Panc1 (cell line): Measurements from ENCODE around the gene SYT1. TPM values are rescaled to one million over a fixed set of nuclear protein-coding genes. Genes with fewer than 3 reads are reported as not detected.

ENCODE experiments used
- ATAC-seq: fragments of 200-7000 bp; cut with Tn5 transposase; 2 replicates; pipeline ENCODE4 v1.9.1; 2020; ENCODE audit warnings: mild to moderate bottlenecking, moderate library complexity
- BruUV-seq: library from RNA; stranded (reverse); fragments of 400-500 nt; replicated peaks from 2 replicates; lab custom pipeline; 2021; lab: Mats Ljungman, UMichigan
- CTCF ChIA-PET: fragments of 300-600 bp; sonication (Branson Sonifier 250); formaldehyde crosslinking; loops from one replicate; lab custom pipeline; 2022; ENCODE audit warnings: antibody characterized with exemption; lab: Charles Lee
- POLR2A ChIA-PET: fragments of 300-600 bp; sonication (Branson Sonifier 250); formaldehyde crosslinking; loops from one replicate; lab custom pipeline; 2022; ENCODE audit warnings: antibody characterized with exemption; lab: Charles Lee
- DNase-seq: peaks from one replicate; pipeline ENCODE4 v3.0.0-alpha.2; 2010; ENCODE audit warnings: low read depth, low spot score
- H3K27ac ChIP-seq: 2 replicates; pipeline ENCODE4 v1.5.1; 2011; ENCODE audit warnings: mild to moderate bottlenecking, low read length, inconsistent platforms
- H3K27me3 ChIP-seq: fragments of 200-500 bp; sonication (Bioruptor generic); 2 replicates; pipeline ENCODE4 v1.6.0; 2014; ENCODE audit warnings: low read length, inconsistent platforms; ENCODE audit not compliant: control insufficient read depth, insufficient read depth
- H3K36me3 ChIP-seq: fragments of 200-500 bp; sonication (Bioruptor generic); 2 replicates; pipeline ENCODE4 v1.5.1; 2014; ENCODE audit warnings: inconsistent platforms, mild to moderate bottlenecking, low read length, moderate library complexity; ENCODE audit not compliant: control insufficient read depth, insufficient read depth
- H3K4me1 ChIP-seq: 2 replicates; pipeline ENCODE4 v1.5.1; 2011; ENCODE audit warnings: inconsistent platforms, mild to moderate bottlenecking, low read length, moderate library complexity; ENCODE audit not compliant: control insufficient read depth, insufficient read depth
- H3K4me3 ChIP-seq, 2 experiments: 2 replicates each; pipeline ENCODE4 v1.5.1; 2011 to 2012; ENCODE audit warnings: low read depth in 2 of 2, low read length in 2 of 2, mild to moderate bottlenecking in 2 of 2, inconsistent platforms in 1 of 2, moderate library complexity in 1 of 2
- H3K9me3 ChIP-seq: fragments of 200-500 bp; sonication (Bioruptor generic); 2 replicates; pipeline ENCODE4 v1.5.1; 2014; ENCODE audit warnings: low read depth, mild to moderate bottlenecking, inconsistent platforms, low read length, moderate library complexity; ENCODE audit not compliant: control insufficient read depth, insufficient read depth
- CTCF ChIP-seq: fragments of 450-650 bp; IDR thresholded peaks from 2 replicates; pipeline ENCODE4 v1.5.1; 2017; ENCODE audit warnings: mild to moderate bottlenecking
- POLR2AphosphoS5 ChIP-seq: IDR thresholded peaks from 2 replicates; pipeline ENCODE4 v1.6.1; 2012; ENCODE audit warnings: mild to moderate bottlenecking, low read depth, low read length, moderate library complexity
- REST ChIP-seq, 2 experiments: IDR thresholded peaks; 2 replicates each; pipeline ENCODE4 v1.6.1; 2011 to 2012; ENCODE audit warnings: low read depth in 2 of 2, control low read depth in 1 of 2, low read length in 1 of 2, mild to moderate bottlenecking in 1 of 2, moderate library complexity in 1 of 2; ENCODE audit not compliant: insufficient read depth in 1 of 2
- SIN3A ChIP-seq: IDR thresholded peaks from 2 replicates; pipeline ENCODE4 v1.6.1; 2012; ENCODE audit warnings: low read depth, mild to moderate bottlenecking, low read length, moderate library complexity, borderline replicate concordance; ENCODE audit not compliant: insufficient read depth
- TCF7L2 ChIP-seq: IDR thresholded peaks from 2 replicates; pipeline ENCODE4 v1.6.1; 2011; ENCODE audit warnings: mild to moderate bottlenecking, low read depth, low read length, inconsistent platforms
- in situ Hi-C: cut with HindIII; loops from 2 replicates; pipeline ENCODE4 v1.10.0; 2016; ENCODE audit warnings: low sequenced_read_pairs, low pct_unique_long_range_greater_than_20kb
- intact Hi-C: fragments of 100-400 bp; cut with micrococcal nuclease; formaldehyde crosslinking; loops from one replicate; pipeline ENCODE4 v1.10.0; 2022; ENCODE audit not compliant: unreplicated experiment
- total RNA-seq: library from RNA; stranded (reverse); gene quantifications from one replicate; pipeline ENCODE4 v1.2.1, GENCODE V29; 2021; ENCODE audit not compliant: unreplicated experiment

SYT1 gene
- total RNA-seq, 1 experiment from 2014 or later, result 3.0 TPM

GRCh38 chr12:78916845-78917480, 52.4 kb downstream of the SYT1 start:
- CTCF ChIA-PET, result no interaction called here
- Histone ChIP-seq H3K36me3 (no peaks in the 10 kb centered on the region), H3K4me1 (no peaks in the 10 kb centered on the region), H3K27me3 (no peaks in the 10 kb centered on the region), H3K9me3 (no peaks in the 10 kb centered on the region), H3K27ac (no peak overlapping the region), H3K4me3 (no peak overlapping the region)
- no TSS peak for BruUV-seq
- DNase-seq, result no peak
- no peak for ATAC-seq
- TF ChIP-seq CTCF (no peak), TCF7L2 (no peak), SIN3A (no peak), POLR2AphosphoS5 (no peak), REST (IDR thresholded peaks at IDR 0.05; ENCODE audit: insufficient read depth in 1 of 2, low read depth in 2 of 2, low read length in 1 of 2) (no peak)
- POLR2A ChIA-PET, result no interaction called here
- intact Hi-C loops, result no loop called here
- in situ Hi-C loops, result no loop called here

GRCh38 chr12:78917513-78917912, 52.9 kb downstream of the SYT1 start:
- no peak for ATAC-seq
- no peak for TF ChIP-seq TCF7L2
- TF ChIP-seq CTCF, result no peak
- TF ChIP-seq POLR2AphosphoS5, result no peak
- no peak for TF ChIP-seq REST (IDR thresholded peaks at IDR 0.05; ENCODE audit: insufficient read depth in 1 of 2, low read depth in 2 of 2, low read length in 1 of 2)
- TF ChIP-seq SIN3A, result no peak
- POLR2A ChIA-PET, result no interaction called here
- Histone ChIP-seq H3K4me3 (no peak overlapping the region), H3K36me3 (no peaks in the 10 kb centered on the region), H3K27me3 (no peaks in the 10 kb centered on the region), H3K4me1 (no peaks in the 10 kb centered on the region), H3K9me3 (no peaks in the 10 kb centered on the region), H3K27ac (no peak overlapping the region)
- DNase-seq, result no peak
- BruUV-seq, result no TSS peak
- in situ Hi-C loops, result no loop called here
- intact Hi-C loops, result no loop called here
- CTCF ChIA-PET, result no interaction called here
